Activated T-helper 1 cell treated with anti-CD3 and anti-CD28 coated beads, Interleukin-12 subunit alpha, Interleukin-12 subunit beta, Interleukin-2, Interleukin-4 antibody, amounts not matched to agents 30 ng/mL and 10 ng/mL and 1 ng/mL, durations not matched to agents 14 hours and 24 hours and 36 hours (primary cell): ENCODE results near the gene MAPK8IP3. TPM values are rescaled to one million over a fixed set of nuclear protein-coding genes. Genes with fewer than 3 reads are reported as not detected.

ENCODE experiments used
- DNase-seq: peaks from one replicate; pipeline ENCODE4 v3.0.0; 2021; ENCODE audit warnings: low spot score
- H3K27ac Mint-ChIP-seq: one replicate; pipeline ENCODE4 v1.8.0; 2021; ENCODE audit warnings: mild to moderate bottlenecking, mixed read lengths
- H3K27me3 Mint-ChIP-seq: one replicate; pipeline ENCODE4 v1.8.0; 2022; ENCODE audit warnings: mild to moderate bottlenecking, moderate library complexity, mixed read lengths; ENCODE audit not compliant: insufficient read depth
- H3K36me3 Mint-ChIP-seq: one replicate; pipeline ENCODE4 v1.8.0; 2021; ENCODE audit warnings: low read depth, mixed read lengths
- H3K4me1 Mint-ChIP-seq: one replicate; pipeline ENCODE4 v1.8.0; 2021; ENCODE audit warnings: low read depth, mixed read lengths
- H3K4me3 Mint-ChIP-seq: one replicate; pipeline ENCODE4 v1.8.0; 2021; ENCODE audit warnings: mild to moderate bottlenecking, moderate library complexity, mixed read lengths
- H3K9me3 Mint-ChIP-seq: one replicate; pipeline ENCODE4 v1.8.0; 2021; ENCODE audit warnings: mixed read lengths
- intact Hi-C: fragments of 100-400 bp; cut with micrococcal nuclease; formaldehyde crosslinking; loops from one replicate; pipeline ENCODE4 v1.15.1; 2024
- total RNA-seq: library from RNA; stranded (reverse); gene quantifications from 2 replicates; pipeline ENCODE4 v1.2.3, GENCODE V29; 2022

The MAPK8IP3 gene
- total RNA-seq, 1 donor from 2014 or later: 84.6 TPM

DNA sequence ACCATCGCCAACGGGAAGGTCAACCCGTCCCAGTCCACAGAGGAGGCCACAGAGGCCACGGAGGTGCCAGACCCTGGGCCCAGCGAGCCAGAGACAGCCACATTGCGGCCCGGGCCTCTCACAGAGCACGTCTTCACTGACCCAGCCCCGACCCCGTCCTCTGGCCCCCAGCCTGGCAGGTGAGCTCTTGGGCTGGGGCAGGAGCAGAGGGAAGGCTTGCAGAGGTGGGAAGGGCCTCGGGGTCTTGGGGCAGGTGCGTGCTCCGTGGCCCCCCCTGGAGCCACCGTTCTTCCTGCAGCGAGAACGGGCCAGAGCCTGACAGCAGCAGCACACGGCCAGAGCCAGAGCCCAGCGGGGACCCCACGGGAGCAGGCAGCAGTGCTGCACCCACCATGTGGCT is 60.2 kb downstream of the MAPK8IP3 start:
- Mint-ChIP-seq H3K27me3 (no peaks in the 10 kb centered on the region), H3K4me3 (no peak overlapping the region), H3K27ac (no peak overlapping the region), H3K9me3 (no peaks in the 10 kb centered on the region), H3K36me3 (peaks cover 10% of the 10 kb centered on the region), H3K4me1 (no peaks in the 10 kb centered on the region)
- no peak for DNase-seq
- intact Hi-C loops: no loop called here

DNA sequence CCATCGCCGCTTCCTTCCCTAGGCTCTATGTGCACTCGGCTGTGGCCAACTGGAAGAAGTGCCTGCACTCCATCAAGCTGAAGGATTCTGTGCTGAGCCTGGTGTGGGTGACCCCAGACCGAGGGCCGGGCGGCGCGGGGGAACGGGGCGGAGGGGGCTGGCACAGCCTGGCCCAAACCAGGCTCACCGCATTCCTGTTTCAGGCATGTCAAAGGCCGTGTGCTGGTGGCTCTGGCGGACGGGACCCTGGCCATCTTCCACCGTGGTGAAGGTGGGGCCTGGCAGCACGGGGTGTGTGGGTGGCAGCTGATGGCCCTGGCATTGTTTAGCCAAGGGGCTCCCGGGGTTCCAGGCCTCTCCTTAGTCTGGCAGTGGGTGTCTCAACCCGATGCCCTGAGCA is 60.7 kb downstream of the MAPK8IP3 start:
- intact Hi-C loops: no loop called here
- no peaks in the 10 kb centered on the region for H3K9me3 Mint-ChIP-seq
- H3K4me3 Mint-ChIP-seq: no peak overlapping the region
- H3K27ac Mint-ChIP-seq: no peak overlapping the region
- H3K4me1 Mint-ChIP-seq: peaks cover under 1% of the 10 kb centered on the region
- peaks cover 10% of the 10 kb centered on the region for H3K36me3 Mint-ChIP-seq
- no peaks in the 10 kb centered on the region for H3K27me3 Mint-ChIP-seq
- no peak for DNase-seq

DNA sequence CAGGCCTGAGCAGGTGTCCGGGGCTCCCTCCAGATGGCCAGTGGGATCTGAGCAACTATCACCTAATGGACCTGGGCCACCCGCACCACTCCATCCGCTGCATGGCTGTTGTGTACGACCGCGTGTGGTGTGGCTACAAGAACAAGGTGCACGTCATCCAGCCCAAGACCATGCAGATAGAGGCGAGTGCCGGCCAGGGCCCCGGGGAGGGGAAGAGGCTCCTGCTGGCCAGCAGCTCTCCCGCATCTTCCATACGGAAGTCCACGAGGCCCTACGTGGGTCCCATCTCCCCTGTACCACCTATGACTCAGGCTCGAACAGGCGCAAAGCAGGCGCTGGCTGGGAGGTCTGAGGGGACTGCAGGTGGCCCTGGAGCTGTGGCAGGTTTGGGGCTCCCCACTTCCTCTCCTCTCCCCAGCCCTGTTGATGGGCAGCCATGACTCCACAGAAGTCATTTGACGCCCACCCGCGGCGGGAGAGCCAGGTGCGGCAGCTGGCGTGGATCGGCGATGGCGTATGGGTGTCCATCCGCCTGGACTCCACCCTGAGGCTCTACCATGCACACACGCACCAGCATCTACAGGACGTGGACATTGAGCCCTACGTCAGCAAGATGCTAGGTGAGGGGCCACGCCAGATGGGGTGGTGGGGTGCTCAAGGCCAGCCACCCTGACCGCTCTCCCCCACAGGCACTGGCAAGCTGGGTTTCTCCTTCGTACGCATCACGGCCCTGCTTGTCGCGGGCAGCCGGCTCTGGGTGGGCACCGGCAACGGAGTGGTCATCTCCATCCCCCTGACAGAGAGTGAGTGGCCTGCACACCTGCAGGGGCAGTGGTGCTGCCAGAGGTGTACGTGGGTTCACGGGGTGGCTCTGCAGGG is 61.4 kb downstream of the MAPK8IP3 start:
- H3K4me1 Mint-ChIP-seq: peaks cover 7% of the 10 kb centered on the region
- H3K27me3 Mint-ChIP-seq: no peaks in the 10 kb centered on the region
- DNase-seq: no peak
- no peak overlapping the region for H3K4me3 Mint-ChIP-seq
- H3K9me3 Mint-ChIP-seq: no peaks in the 10 kb centered on the region
- no peak overlapping the region for H3K27ac Mint-ChIP-seq
- intact Hi-C loops: no loop called here
- peaks cover 17% of the 10 kb centered on the region for H3K36me3 Mint-ChIP-seq

DNA sequence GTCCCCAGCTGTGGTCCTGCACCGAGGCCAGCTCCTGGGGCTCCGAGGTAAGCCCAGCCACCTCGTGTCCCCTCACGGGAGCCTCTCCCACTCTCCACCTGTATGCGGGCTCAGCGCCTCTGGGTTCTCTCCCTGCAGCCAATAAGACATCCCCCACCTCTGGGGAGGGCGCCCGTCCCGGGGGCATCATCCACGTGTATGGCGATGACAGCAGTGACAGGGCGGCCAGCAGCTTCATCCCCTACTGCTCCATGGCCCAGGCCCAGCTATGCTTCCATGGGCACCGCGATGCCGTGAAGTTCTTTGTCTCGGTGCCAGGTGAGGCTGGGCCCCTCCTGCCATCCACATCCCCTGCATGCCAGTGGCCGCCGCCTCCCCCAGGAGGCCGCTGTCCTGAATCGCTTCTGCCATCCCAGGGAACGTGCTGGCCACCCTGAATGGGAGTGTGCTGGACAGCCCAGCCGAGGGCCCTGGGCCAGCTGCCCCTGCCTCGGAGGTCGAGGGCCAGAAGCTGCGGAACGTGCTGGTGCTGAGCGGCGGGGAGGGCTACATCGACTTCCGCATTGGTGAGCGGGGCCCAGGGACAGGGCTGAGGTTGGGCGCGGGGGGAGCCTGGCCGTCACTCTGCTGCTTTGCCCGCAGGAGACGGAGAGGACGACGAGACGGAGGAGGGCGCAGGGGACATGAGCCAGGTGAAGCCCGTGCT is 62.2 kb downstream of the MAPK8IP3 start:
- Mint-ChIP-seq H3K27ac (no peak overlapping the region), H3K36me3 (peaks cover 19% of the 10 kb centered on the region), H3K4me3 (no peak overlapping the region), H3K9me3 (no peaks in the 10 kb centered on the region), H3K27me3 (no peaks in the 10 kb centered on the region), H3K4me1 (peaks cover 8% of the 10 kb centered on the region)
- intact Hi-C loops: no loop called here
- DNase-seq: no peak

DNA sequence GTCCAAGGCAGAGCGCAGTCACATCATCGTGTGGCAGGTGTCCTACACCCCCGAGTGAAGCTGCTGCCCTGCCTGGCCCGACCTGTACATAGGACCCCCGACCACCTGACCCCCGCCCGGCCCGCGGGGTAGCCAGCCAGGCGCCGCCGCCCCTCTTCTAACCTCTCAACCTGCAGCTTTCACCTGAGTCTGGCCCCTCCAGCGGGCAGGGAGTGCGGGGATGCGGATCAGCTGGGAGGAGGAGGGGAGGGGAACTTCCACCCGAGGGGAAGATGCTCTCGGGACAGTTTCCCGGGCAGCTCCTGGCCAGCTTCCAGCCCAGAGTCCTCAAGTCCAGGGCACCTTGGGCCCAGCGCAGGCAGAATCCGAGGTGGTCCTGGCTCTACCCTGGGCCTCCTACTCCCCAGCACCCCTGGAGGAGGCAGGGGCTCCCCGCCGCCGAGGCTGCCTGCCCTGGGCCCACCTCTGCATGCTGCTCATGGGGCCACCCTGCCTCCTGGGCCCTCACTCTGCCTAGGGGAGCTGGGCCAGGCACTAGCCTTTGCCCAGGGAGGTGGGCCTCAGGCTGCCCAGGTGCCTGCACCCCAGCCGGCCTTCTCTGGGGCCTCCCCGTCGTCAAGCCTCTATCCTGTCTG is 62.9 kb downstream of the MAPK8IP3 start:
- no peak for DNase-seq
- no peaks in the 10 kb centered on the region for H3K27me3 Mint-ChIP-seq
- H3K9me3 Mint-ChIP-seq: no peaks in the 10 kb centered on the region
- no peak overlapping the region for H3K27ac Mint-ChIP-seq
- peaks cover 8% of the 10 kb centered on the region for H3K4me1 Mint-ChIP-seq
- intact Hi-C loops: no loop called here
- H3K4me3 Mint-ChIP-seq: no peak overlapping the region
- peaks cover 19% of the 10 kb centered on the region for H3K36me3 Mint-ChIP-seq

DNA sequence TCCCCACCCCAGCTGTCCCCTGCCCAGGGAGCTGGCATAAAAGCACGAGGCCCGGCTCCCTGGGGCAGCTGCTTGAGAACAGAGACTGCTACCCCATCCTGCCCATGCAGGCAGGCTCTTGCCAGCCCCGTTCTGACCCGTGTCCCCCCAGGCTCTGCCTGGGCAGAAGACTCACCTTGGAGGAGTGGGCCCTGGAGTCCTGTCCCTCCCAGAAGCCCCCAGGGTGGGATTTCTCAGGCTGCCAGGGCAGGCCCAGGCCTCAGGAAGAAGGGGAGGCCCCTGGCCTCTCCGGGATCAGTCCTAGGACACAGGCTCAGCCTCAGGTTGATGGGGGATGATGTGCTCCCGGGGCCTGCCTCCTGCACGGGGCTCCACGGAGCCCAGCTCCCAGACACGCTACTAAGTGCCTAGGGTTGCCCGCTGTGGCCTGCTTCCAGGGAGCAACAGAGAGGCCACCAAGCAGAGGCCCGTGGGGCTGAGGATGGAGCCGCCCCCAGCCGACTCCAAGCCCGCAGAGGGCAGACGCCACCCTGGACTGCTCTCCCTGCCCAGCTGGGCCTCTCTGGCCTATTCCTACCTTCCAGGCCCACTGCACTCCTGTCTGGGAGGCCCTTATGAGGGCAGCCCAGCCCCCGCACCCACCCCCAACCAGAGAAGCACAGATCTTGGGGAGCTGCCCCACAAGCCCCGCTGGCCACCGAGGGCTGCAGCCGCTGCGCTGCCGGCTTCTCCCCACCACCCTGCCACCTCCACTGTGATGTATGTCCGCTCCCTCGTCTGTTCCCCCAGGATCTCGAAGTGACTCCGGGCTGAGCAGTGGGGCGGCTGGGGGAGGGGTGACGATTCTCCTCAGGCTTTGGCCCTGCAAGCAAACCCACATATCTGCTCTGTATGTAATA is 63.7 kb downstream of the MAPK8IP3 start:
- no peak overlapping the region for H3K27ac Mint-ChIP-seq
- intact Hi-C loops: loop anchor here (5.0 kb wide), 1 partner anchor 62 kb away; the partner anchor contains the start of gene MAPK8IP3

DNA sequence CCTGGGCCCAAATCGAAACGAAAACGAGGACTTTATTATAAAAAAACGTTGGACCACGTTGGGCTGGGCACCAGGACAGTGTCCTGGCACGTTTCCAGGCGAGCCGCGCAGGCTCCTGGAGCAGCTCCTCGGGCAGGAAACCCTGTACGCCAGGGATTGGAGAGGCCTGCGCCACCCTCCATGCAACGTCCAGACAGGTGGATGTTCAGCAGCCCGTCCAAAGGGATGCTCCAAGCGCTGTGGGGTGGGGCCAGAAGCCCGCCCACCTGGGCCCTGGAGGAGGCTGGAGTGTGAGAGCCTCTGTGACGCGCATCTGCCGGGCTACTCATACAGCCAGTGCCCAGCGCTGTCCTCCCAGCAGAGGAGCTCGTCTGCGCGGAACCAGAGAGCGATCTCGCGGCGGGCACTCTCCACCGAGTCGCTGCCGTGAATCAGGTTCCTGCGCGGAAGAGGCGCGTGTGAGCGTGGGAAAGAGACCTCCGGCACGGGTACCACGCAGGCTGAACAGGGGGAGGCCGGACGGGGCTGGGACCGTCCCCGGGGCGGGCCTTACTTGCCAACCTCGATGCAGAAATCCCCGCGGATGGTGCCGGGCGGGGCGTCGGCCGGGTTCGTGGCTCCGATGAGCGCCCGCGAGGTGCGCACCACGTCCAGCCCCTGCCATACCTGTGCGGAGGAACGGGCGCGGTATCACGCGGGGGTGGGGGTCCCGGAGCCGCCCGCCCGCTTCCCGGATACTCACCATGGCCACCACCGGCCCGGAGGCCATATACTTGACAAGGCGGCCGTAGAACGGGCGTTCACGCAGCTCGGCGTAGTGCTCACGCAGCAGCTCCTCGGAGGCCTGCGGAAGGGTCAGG is 64.6 kb downstream of the MAPK8IP3 start:
- Mint-ChIP-seq H3K36me3 (peaks cover 19% of the 10 kb centered on the region), H3K27ac (peak overlapping the region; percentile 63), H3K4me1 (peaks cover 8% of the 10 kb centered on the region), H3K4me3 (peak overlapping the region; percentile 100), H3K9me3 (no peaks in the 10 kb centered on the region), H3K27me3 (no peaks in the 10 kb centered on the region)
- intact Hi-C loops: loop anchor here (5.0 kb wide), 1 partner anchor 63 kb away; the partner anchor contains the start of gene MAPK8IP3
- peak; percentile 37 for DNase-seq

More for the DNA sequence above, 63.7 kb downstream of the MAPK8IP3 start:
- Mint-ChIP-seq H3K4me3 (peak overlapping the region; percentile 100), H3K9me3 (no peaks in the 10 kb centered on the region), H3K27me3 (no peaks in the 10 kb centered on the region), H3K4me1 (peaks cover 8% of the 10 kb centered on the region), H3K36me3 (peaks cover 19% of the 10 kb centered on the region)
- DNase-seq: no peak

DNA sequence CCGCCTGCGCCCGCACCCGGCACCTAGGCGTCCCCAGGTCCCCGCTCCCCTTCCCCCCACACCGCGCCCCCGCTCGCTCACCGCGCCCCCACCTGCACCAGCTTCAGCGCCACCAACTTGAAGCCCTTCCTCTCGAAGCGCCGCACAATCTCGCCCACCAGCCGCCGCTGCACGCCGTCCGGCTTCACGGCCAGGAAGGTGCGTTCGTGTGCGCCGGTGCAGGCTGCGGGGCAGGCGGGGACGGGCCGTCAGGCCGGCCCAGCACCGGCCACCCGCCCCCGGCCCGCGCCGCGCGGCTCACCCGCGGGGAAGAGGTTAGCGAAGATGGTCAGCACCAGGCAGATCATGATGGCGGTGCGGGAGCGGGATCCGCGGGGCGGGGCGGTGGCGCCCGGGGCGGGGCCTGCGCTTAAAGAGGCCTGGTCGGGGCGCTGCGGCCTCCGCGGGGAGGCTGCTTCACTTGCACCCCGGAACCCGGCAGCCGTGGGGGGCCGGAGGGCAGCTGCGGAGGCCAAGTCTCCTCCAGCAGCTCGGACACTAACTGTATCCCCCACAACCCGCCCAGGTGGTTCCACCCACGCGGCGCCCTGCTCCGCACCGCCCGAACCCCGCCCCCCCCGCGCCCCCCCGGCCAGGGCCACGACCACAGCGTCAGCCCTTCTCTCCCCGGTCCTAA is 65.3 kb downstream of the MAPK8IP3 start, which contains the start of gene NME3:
NME3 (minus strand) TSS at position 356 of the 676 bp plus-strand sequence; CDS start at position 347, 9 bp downstream.
- Mint-ChIP-seq H3K27ac (peak within 1 kb of the TSS; percentile 98), H3K4me1 (peaks cover 8% of the 10 kb centered on the region), H3K27me3 (no peaks in the 10 kb centered on the region), H3K9me3 (no peaks in the 10 kb centered on the region), H3K4me3 (peak within 1 kb of the TSS; percentile 100), H3K36me3 (peaks cover 19% of the 10 kb centered on the region)
- intact Hi-C loops: loop anchor here (5.0 kb wide), 1 partner anchor 64 kb away; the partner anchor contains the start of gene MAPK8IP3
- peak; percentile 80 for DNase-seq

DNA sequence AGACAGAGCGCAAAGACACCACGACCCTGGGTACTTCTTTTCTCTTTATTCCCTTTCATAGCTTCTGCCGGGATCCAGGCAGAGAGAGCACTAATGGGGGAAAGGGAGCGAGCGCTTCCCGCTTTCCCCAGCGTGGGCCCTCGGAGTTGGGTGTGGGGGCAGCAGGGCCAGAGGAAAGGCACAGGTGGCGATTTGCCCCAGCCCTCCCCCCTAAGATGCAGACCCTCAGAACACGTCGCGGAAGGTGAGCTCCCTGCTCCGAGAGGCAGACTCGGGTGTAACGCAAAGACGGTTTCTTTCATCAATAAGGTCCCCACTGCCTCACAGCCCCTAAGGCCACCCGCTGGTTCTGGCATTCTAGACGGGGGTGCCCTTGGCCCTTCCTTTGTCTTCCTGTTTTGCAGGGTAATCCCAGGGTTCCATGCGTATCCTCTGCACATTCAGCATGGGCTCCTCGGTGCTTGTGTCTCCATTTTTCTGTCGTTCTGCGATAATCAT is 65.9 kb downstream of the MAPK8IP3 start:
- no peak for DNase-seq
- Mint-ChIP-seq H3K4me1 (peaks cover 8% of the 10 kb centered on the region), H3K4me3 (peak overlapping the region; percentile 100), H3K27me3 (no peaks in the 10 kb centered on the region), H3K27ac (peak overlapping the region; percentile 98), H3K9me3 (no peaks in the 10 kb centered on the region), H3K36me3 (peaks cover 18% of the 10 kb centered on the region)
- intact Hi-C loops: loop anchor here (2.0 to 5.0 kb wide), 3 partner anchors 65 to 171 kb away; partner anchors contain the start of genes CRAMP1, IFT140, MAPK8IP3 and MSRB1

DNA sequence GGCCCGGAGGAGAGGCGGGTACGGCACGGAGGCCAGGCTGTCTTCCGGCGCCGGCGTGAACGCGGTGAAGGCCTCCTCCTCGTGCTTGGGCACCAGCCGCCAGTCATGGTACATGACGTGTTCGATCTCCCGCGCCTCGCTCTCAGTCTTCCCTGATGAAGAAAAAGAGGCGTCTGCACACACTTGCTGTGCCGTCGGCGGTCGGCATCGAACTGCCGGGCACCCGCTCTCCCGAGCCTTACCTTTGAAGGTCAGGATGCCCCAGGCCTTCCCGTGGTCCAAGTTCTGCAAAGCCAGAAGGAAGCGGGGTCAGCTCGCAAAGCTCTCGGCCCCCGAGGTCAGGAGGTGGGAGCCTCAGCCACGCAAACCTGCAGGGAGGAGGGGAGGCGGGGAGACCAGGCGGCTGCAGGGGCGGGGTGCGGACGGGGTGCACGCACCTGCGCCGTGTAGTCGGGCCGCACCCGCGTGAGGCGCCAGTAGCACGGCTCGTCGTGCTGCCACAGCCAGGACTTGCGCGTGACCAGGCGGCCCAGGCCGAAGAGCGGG is 66.4 kb downstream of the MAPK8IP3 start, which contains the start of gene EME2:
EME2 (plus strand) TSS at position 449 of the 546 bp plus-strand sequence. CDS start 418 bp downstream, outside the sequence.
- intact Hi-C loops: loop anchor here (2.0 to 5.0 kb wide), 3 partner anchors 65 to 170 kb away; partner anchors contain the start of genes CRAMP1, IFT140, MAPK8IP3 and MSRB1
- peak within 1 kb of the TSS; percentile 98 for H3K27ac Mint-ChIP-seq
- peak within 1 kb of the TSS; percentile 100 for H3K4me3 Mint-ChIP-seq
- H3K36me3 Mint-ChIP-seq: peaks cover 16% of the 10 kb centered on the region
- peak; percentile 46 for DNase-seq
- H3K4me1 Mint-ChIP-seq: peaks cover 8% of the 10 kb centered on the region
- no peaks in the 10 kb centered on the region for H3K27me3 Mint-ChIP-seq
- no peaks in the 10 kb centered on the region for H3K9me3 Mint-ChIP-seq
